A549 (cell line): ENCODE results near the gene KLRF1.

Experiments
- CEBPB ChIP-seq, 2 experiments: fragments of >200 bp in 1 of 2; sonication (Bioruptor Twin) in 1 of 2; formaldehyde crosslinking in 1 of 2; IDR thresholded peaks; 2 replicates each; pipeline ENCODE4 v1.6.1; 2012 to 2016
- CTCF ChIP-seq: fragments of >200 bp; sonication (Bioruptor Twin); formaldehyde crosslinking; IDR thresholded peaks from 3 replicates; pipeline ENCODE4 v1.5.1; 2016
- ELK1 ChIP-seq: fragments of 150-350 bp; IDR thresholded peaks from 2 replicates; pipeline ENCODE4 v1.6.1; 2014; ENCODE audit warnings: low read depth, mild to moderate bottlenecking, low read length
- HEYL ChIP-seq: fragments of 250-450 bp; sonication (Bioruptor Pico); IDR thresholded peaks from 2 replicates; pipeline ENCODE4 v1.8.0; 2021; ENCODE audit warnings: mild to moderate bottlenecking, moderate library complexity
- KDM5A ChIP-seq: fragments of 200-600 bp; sonication (generic); IDR thresholded peaks from 2 replicates; pipeline ENCODE4 v1.6.1; 2016; ENCODE audit warnings: antibody characterized with exemption, mild to moderate bottlenecking
- MAFK ChIP-seq: fragments of 450-650 bp; IDR thresholded peaks from 2 replicates; pipeline ENCODE4 v1.6.1; 2014; ENCODE audit not compliant: partially characterized antibody
- MAZ ChIP-seq: fragments of 150-350 bp; IDR thresholded peaks from 2 replicates; pipeline ENCODE4 v1.6.1; 2014; ENCODE audit warnings: antibody characterized with exemption, low read depth, low read length, borderline replicate concordance
- MYC ChIP-seq: IDR thresholded peaks from 2 replicates; pipeline ENCODE4 v1.6.1; 2012; ENCODE audit warnings: mild to moderate bottlenecking, inconsistent platforms, low read length, improper control_type of control experiment, borderline replicate concordance
- NR3C1 ChIP-seq: fragments of >200 bp; sonication (Bioruptor Twin); formaldehyde crosslinking; IDR thresholded peaks from 3 replicates; pipeline ENCODE4 v1.6.1; 2017
- POLR2A ChIP-seq: IDR thresholded peaks from 2 replicates; pipeline ENCODE4 v1.6.1; 2012; ENCODE audit warnings: mild to moderate bottlenecking, low read length
- RAD21 ChIP-seq, 2 experiments: fragments of >200 bp in 1 of 2; sonication (Bioruptor Twin) in 1 of 2; formaldehyde crosslinking in 1 of 2; IDR thresholded peaks in 1 of 2; conservative IDR thresholded peaks in 1 of 2; 2 replicates in 1 of 2; 3 replicates in 1 of 2; pipeline ENCODE4 v1.6.1; 2012 to 2018; ENCODE audit warnings: inconsistent platforms in 1 of 2
- REST ChIP-seq: fragments of 200-600 bp; sonication (generic); IDR thresholded peaks from 2 replicates; pipeline ENCODE4 v1.6.1; 2016; ENCODE audit warnings: antibody characterized with exemption, mild to moderate bottlenecking, moderate library complexity
- SREBF2 ChIP-seq: fragments of 450-650 bp; IDR thresholded peaks from 2 replicates; pipeline ENCODE4 v1.6.1; 2014; ENCODE audit warnings: mild to moderate bottlenecking, moderate library complexity
- USF2 ChIP-seq: fragments of 450-650 bp; IDR thresholded peaks from 2 replicates; pipeline ENCODE4 v1.6.1; 2014; ENCODE audit warnings: antibody characterized with exemption

DNA sequence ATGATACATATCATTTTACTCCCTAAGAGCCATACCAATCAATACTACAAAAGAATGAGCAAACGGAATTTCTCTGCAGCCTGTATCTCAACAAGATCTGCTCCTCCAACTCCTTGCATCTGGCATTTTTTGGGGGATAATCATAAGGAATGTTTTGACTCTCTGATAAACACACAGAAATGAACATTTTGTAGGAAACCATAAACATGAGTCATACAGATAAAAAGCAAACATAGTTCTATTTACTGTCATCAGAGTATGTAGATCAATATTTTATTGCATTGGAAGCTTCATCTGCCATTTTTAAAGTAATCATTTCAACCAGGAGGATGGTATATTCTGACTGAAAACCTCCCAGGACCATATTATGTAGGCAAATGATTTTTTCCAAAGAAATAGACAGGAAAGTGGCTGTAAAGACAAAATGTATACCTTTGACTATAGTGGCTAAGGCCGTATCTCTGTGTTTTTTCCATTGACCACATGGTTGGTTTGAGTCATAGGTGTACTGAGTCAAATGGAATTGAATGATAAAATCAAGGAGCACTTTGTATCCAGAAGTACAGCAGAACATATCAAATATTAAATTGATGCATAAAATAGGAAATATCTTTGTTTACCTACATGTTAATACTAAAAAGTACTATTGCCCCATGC, 34.2 kb upstream of the KLRF1 start:
- TF ChIP-seq CTCF (no peak), MAFK (no peak), MYC (no peak), REST (no peak), RAD21 (conservative IDR thresholded peaks at IDR 0.05 in 1 of 2, IDR thresholded peaks at IDR 0.05 in 1 of 2) (no peak), MAZ (no peak), HEYL (CRISPR knock-in tag) (no peak), USF2 (no peak), POLR2A (no peak), NR3C1 (no peak), CEBPB (IDR thresholded peaks at IDR 0.05) (no peak), ELK1 (no peak), KDM5A (no peak), SREBF2 (no peak)
